ENCODE results near the gene HAPLN3.

- TF ChIP-seq CTCF (IDR thresholded peaks at IDR 0.05) = no peak
- no peak for TF ChIP-seq POLR2A (IDR thresholded peaks at IDR 0.05)
These were observed 10.8 kb upstream of the HAPLN3 start for GRCh38 chr15:88906130-88906529.
